ENCODE data around the gene PCF11. TPM values are rescaled to one million over a fixed set of nuclear protein-coding genes. Genes with fewer than 3 reads are reported as not detected.

Gene PCF11
- total RNA-seq, 1 experiment from 2014 or later = 41.7 TPM

DNA sequence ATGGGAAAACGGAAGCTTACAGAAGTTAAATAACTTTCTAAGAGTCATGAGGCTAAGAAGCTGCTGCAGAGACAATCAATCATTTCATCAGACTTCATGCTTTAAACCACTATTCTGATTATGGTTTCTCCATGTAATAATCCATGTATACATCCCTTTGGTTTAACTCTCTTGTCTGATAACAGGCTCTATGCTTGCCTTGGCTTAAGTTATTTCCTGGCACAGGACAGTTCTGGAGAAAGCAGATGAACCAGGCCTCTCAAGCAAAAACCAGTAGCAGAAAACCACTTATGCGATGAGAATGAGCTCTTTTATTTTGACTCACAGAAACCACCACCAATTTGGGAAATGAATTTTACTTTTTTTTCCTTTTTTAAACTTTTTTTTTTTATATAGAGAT is 6.5 kb upstream of the PCF11 start:
- ATAC-seq = no peak
- no peaks in the 10 kb centered on the region for H3K27me3 ChIP-seq (ENCODE audit: low read length)

DNA sequence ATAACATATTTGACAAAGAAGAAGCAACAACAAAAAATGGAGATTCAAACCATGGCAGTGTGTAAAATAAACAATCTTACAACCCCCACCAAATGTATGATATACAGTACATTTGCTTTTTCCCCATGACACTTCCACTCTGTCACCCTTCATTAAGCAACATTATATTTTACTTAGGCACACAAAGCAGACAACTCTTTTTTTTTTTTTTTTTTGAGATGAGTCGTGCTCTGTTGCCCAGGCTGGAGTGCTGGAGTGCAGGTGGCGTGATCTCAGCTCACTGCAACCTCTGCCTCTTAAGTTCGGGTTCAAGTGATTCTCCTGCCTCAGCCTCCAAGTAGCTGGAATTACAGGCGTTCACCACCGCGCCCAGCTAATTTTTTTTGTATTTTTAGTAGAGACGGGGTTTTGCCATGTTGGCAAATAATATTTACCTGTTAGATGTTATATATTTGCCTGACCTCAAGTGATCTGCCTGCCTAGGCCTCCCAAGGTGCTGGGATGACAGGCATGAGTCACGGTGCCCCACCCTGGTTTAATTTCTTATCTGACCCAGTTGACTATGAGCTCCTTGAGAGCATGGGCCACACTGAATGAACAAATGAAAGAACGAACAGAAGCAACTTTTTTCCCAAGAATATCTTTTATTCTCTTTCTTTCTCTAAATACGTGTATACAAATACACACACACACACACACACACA is 5.5 kb upstream of the PCF11 start:
- H3K36me3 ChIP-seq (ENCODE audit: low read depth, low read length) = no peaks in the 10 kb centered on the region
- no peak overlapping the region for H3K9ac ChIP-seq (ENCODE audit: low read length)
- no peaks in the 10 kb centered on the region for H3K27me3 ChIP-seq (ENCODE audit: low read length)
- H3K4me2 ChIP-seq (ENCODE audit: low read length) = peak overlapping the region; percentile 23; the same call in 1 of the 2 replicates
- no peak for TF ChIP-seq EZH2 (IDR thresholded peaks at IDR 0.05; ENCODE audit: low read length, unreplicated experiment)
- TF ChIP-seq, protein P1, sequence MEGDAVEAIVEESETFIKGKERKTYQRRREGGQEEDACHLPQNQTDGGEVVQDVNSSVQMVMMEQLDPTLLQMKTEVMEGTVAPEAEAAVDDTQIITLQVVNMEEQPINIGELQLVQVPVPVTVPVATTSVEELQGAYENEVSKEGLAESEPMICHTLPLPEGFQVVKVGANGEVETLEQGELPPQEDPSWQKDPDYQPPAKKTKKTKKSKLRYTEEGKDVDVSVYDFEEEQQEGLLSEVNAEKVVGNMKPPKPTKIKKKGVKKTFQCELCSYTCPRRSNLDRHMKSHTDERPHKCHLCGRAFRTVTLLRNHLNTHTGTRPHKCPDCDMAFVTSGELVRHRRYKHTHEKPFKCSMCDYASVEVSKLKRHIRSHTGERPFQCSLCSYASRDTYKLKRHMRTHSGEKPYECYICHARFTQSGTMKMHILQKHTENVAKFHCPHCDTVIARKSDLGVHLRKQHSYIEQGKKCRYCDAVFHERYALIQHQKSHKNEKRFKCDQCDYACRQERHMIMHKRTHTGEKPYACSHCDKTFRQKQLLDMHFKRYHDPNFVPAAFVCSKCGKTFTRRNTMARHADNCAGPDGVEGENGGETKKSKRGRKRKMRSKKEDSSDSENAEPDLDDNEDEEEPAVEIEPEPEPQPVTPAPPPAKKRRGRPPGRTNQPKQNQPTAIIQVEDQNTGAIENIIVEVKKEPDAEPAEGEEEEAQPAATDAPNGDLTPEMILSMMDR (conservative IDR thresholded peaks at IDR 0.05; ENCODE audit: low read depth, low read length) = no peak
- no peak for TF ChIP-seq EZH2phosphoT487 (IDR thresholded peaks at IDR 0.05; ENCODE audit: borderline replicate concordance, low read length)
- ATAC-seq = no peak
- H3F3A ChIP-seq (ENCODE audit: low read length, unreplicated experiment) = no peaks in the 10 kb centered on the region
- no TSS peak for BruUV-seq (replicated peaks)
- H4K20me1 ChIP-seq (ENCODE audit: low read length) = no peaks in the 10 kb centered on the region
- no peaks in the 10 kb centered on the region for H3K9me2 ChIP-seq (replicated peaks; ENCODE audit: low read length)
- H2AFZ ChIP-seq (ENCODE audit: low read length) = no peak overlapping the region
- H3K79me2 ChIP-seq (ENCODE audit: low read length) = no peaks in the 10 kb centered on the region
- intact Hi-C loops (cut with micrococcal nuclease) = no loop called here
- H3K4me3 ChIP-seq (ENCODE audit: low read length) = no peak overlapping the region
- H3K9me3 ChIP-seq (ENCODE audit: low read length) = no peaks in the 10 kb centered on the region
- ChIA-PET CTCF (interaction anchor here (1.0 kb wide), 1 partner anchor 65 kb away, joined by 5 read pairs; no protein-coding TSS in a partner anchor), POLR2A (ENCODE audit: unreplicated experiment) (no interaction called here)
- H3K27ac ChIP-seq (ENCODE audit: low read length) = no peak overlapping the region
- DNase-seq = peak; percentile 59
- H3K4me1 ChIP-seq (ENCODE audit: insufficient read depth, low read length) = peaks cover 8% of the 10 kb centered on the region

More for the DNA sequence above, 6.5 kb upstream of the PCF11 start:
- Histone ChIP-seq H3K4me1 (ENCODE audit: insufficient read depth, low read length) (peaks cover 8% of the 10 kb centered on the region), H3K4me3 (ENCODE audit: low read length) (no peak overlapping the region), H3K36me3 (ENCODE audit: low read depth, low read length) (no peaks in the 10 kb centered on the region), H3K9me2 (replicated peaks; ENCODE audit: low read length) (no peaks in the 10 kb centered on the region), H4K20me1 (ENCODE audit: low read length) (no peaks in the 10 kb centered on the region), H3K4me2 (ENCODE audit: low read length) (no peak overlapping the region), H3K27ac (ENCODE audit: low read length) (no peak overlapping the region), H3F3A (ENCODE audit: low read length, unreplicated experiment) (no peaks in the 10 kb centered on the region), H2AFZ (ENCODE audit: low read length) (no peak overlapping the region), H3K79me2 (ENCODE audit: low read length) (no peaks in the 10 kb centered on the region), H3K9me3 (ENCODE audit: low read length) (no peaks in the 10 kb centered on the region), H3K9ac (ENCODE audit: low read length) (no peak overlapping the region)
- POLR2A ChIA-PET (ENCODE audit: unreplicated experiment) = no interaction called here
- TF ChIP-seq, protein P1 (conservative IDR thresholded peaks at IDR 0.05; ENCODE audit: low read depth, low read length) = no peak
- TF ChIP-seq EZH2 (IDR thresholded peaks at IDR 0.05; ENCODE audit: low read length, unreplicated experiment) (no peak), EZH2phosphoT487 (IDR thresholded peaks at IDR 0.05; ENCODE audit: borderline replicate concordance, low read length) (no peak)
- DNase-seq = no peak
- CTCF ChIA-PET = no interaction called here
- intact Hi-C loops (cut with micrococcal nuclease) = no loop called here
- no TSS peak for BruUV-seq (replicated peaks)

DNA sequence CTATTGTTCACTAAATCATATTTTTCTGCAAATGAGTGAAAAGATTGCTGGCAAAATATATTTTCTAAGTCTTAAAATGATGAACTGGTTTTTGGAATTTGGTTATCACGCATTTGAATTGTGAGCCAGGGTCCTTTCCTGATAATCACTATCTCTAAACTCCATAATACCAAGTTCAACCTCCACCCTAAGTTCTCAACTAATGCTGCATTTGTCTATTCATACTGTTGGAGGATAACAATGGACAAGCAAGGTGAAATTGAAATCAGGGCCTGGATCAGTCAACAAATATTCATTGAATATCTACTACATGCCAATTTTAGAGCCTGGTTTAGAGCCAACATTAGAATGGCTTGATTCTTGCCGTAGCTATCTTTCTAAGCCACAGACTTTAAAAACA is 4.7 kb upstream of the PCF11 start:
- H3K9me2 ChIP-seq (replicated peaks; ENCODE audit: low read length) = no peaks in the 10 kb centered on the region
- H3F3A ChIP-seq (ENCODE audit: low read length, unreplicated experiment) = no peaks in the 10 kb centered on the region
- H2AFZ ChIP-seq (ENCODE audit: low read length) = no peak overlapping the region
- H3K9me3 ChIP-seq (ENCODE audit: low read length) = no peaks in the 10 kb centered on the region
- POLR2A ChIA-PET (ENCODE audit: unreplicated experiment) = no interaction called here
- TF ChIP-seq, protein P1 (conservative IDR thresholded peaks at IDR 0.05; ENCODE audit: low read depth, low read length) = no peak
- no peak for TF ChIP-seq EZH2phosphoT487 (IDR thresholded peaks at IDR 0.05; ENCODE audit: borderline replicate concordance, low read length)
- TF ChIP-seq EZH2 (IDR thresholded peaks at IDR 0.05; ENCODE audit: low read length, unreplicated experiment) = no peak
- no peak overlapping the region for H3K4me3 ChIP-seq (ENCODE audit: low read length)
- no peak overlapping the region for H3K4me2 ChIP-seq (ENCODE audit: low read length)
- intact Hi-C loops (cut with micrococcal nuclease) = no loop called here
- DNase-seq (no peak), ATAC-seq (no peak)
- H3K4me1 ChIP-seq (ENCODE audit: insufficient read depth, low read length) = peaks cover 8% of the 10 kb centered on the region
- no peak overlapping the region for H3K27ac ChIP-seq (ENCODE audit: low read length)
- no peaks in the 10 kb centered on the region for H3K36me3 ChIP-seq (ENCODE audit: low read depth, low read length)
- peaks cover 4% of the 10 kb centered on the region for H3K79me2 ChIP-seq (ENCODE audit: low read length)
- BruUV-seq (replicated peaks) = no TSS peak
- CTCF ChIA-PET = interaction anchor here (1.0 kb wide), 1 partner anchor 66 kb away, joined by 5 read pairs; no protein-coding TSS in a partner anchor
- no peak overlapping the region for H3K9ac ChIP-seq (ENCODE audit: low read length)
- H4K20me1 ChIP-seq (ENCODE audit: low read length) = 0 out of 2 replicates have a peak, but pooled peaks cover under 1% of the 10 kb centered on the region
- H3K27me3 ChIP-seq (ENCODE audit: low read length) = no peaks in the 10 kb centered on the region
